Metanephros (tissue), 1 donor: ENCODE data around the gene WFDC12. TPM values are rescaled to one million over a fixed set of nuclear protein-coding genes. Genes with fewer than 3 reads are reported as not detected.

Source experiments
- total RNA-seq: library from RNA; depleted of rRNA; stranded (reverse); fragments of >200 nt; gene quantifications from one replicate; pipeline ENCODE4 v1.2.3, GENCODE V29; 2014

Gene WFDC12
- total RNA-seq, result not detected

GRCh38 chr20:45124365-45124764 is at the start of gene WFDC12:
Gene WFDC12, minus strand, starts transcription at chr20:45124465. Its CDS starts 18 bp downstream, at chr20:45124447.

GRCh38 chr20:45114465-45115385 is 9.5 kb downstream of the WFDC12 start, which contains the start of gene WFDC5:
Gene WFDC5, minus strand, starts transcription at chr20:45115174. Its CDS starts 91 bp downstream, at chr20:45115083.

GRCh38 chr20:45100563-45101245 is 23.6 kb downstream of the WFDC12 start, which contains the start of gene KCNS1:
Gene KCNS1, minus strand, starts transcription at chr20:45101127. Its CDS starts 1,891 bp downstream, at chr20:45099236.

Other genes starting within 250 kb of the WFDC12 start
- gene YWHAB, start 238.8 kb downstream of the WFDC12 start, total RNA-seq, result 97.3 TPM
- gene PABPC1L, start 214.4 kb downstream of the WFDC12 start, total RNA-seq, result 30.0 TPM
- gene TOMM34, start 164.1 kb downstream of the WFDC12 start, total RNA-seq, result 15.5 TPM
- gene STK4, start 158.0 kb downstream of the WFDC12 start, total RNA-seq, result 26.6 TPM
- gene KCNS1, start 23.3 kb downstream of the WFDC12 start, total RNA-seq, result 0.76 TPM
- gene WFDC5, start 9.3 kb downstream of the WFDC12 start, total RNA-seq, result not detected
- gene PI3, start 50.4 kb upstream of the WFDC12 start, total RNA-seq, result not detected
- not detected for gene SEMG1, start 82.6 kb upstream of the WFDC12 start, total RNA-seq
- gene SEMG2, start 96.9 kb upstream of the WFDC12 start, total RNA-seq, result 0.06 TPM
- 2.8 TPM for gene SLPI, start 130.1 kb upstream of the WFDC12 start, total RNA-seq
- not detected for gene RBPJL, start 182.4 kb upstream of the WFDC12 start, total RNA-seq
- 0.99 TPM for gene MATN4, start 183.8 kb upstream of the WFDC12 start, total RNA-seq
- gene SDC4, start 224.0 kb upstream of the WFDC12 start, total RNA-seq, result 122 TPM
- 25.3 TPM for gene SYS1, start 238.7 kb upstream of the WFDC12 start, total RNA-seq